Natural killer cell (primary cell): Measurements from ENCODE around the gene PLAAT2. TPM values are rescaled to one million over a fixed set of nuclear protein-coding genes. Genes with fewer than 3 reads are reported as not detected.

Experiments
- ATAC-seq, 3 donors: fragments of 150-1000 bp in 2 of 3; fragments of 200-7000 bp in 1 of 3; cut with Tn5 transposase; 1 replicate in 1 of 3; 2 replicates in 2 of 3; pipeline ENCODE4 v1.10.0; 2021; ENCODE audit warnings: mild to moderate bottlenecking in 2 of 3, moderate library complexity in 2 of 3
- DNase-seq, 2 donors: peaks; one replicate each; pipeline versions ENCODE4 v3.0.0 to v3.0.0-alpha.2; 2013 to 2021; ENCODE audit warnings: mixed read lengths in 1 of 2
- H3K27ac ChIP-seq: one replicate; pipeline ENCODE4 v1.5.1; 2013; ENCODE audit warnings: mild to moderate bottlenecking, low read length
- H3K27me3 ChIP-seq: one replicate; pipeline ENCODE4 v1.6.1; 2013; ENCODE audit warnings: low read length; ENCODE audit not compliant: control insufficient read depth, insufficient read depth
- H3K36me3 ChIP-seq: one replicate; pipeline ENCODE4 v1.6.1; 2013; ENCODE audit warnings: low read length; ENCODE audit not compliant: control insufficient read depth, insufficient read depth
- H3K4me1 ChIP-seq: one replicate; pipeline ENCODE4 v1.6.1; 2013; ENCODE audit warnings: low read length; ENCODE audit not compliant: control insufficient read depth, insufficient read depth
- H3K4me3 ChIP-seq: one replicate; pipeline ENCODE4 v1.5.1; 2013; ENCODE audit warnings: low read length
- H3K9me3 ChIP-seq: one replicate; pipeline ENCODE4 v1.6.1; 2013; ENCODE audit warnings: low read length; ENCODE audit not compliant: control insufficient read depth, insufficient read depth
- H3K27ac Mint-ChIP-seq, 2 donors: one replicate each; pipeline ENCODE4 v1.8.0; 2022; ENCODE audit warnings: mild to moderate bottlenecking in 2 of 2, mixed read lengths in 2 of 2, moderate library complexity in 1 of 2
- H3K27me3 Mint-ChIP-seq, 2 donors: one replicate each; pipeline ENCODE4 v1.8.0; 2022; ENCODE audit warnings: low read depth in 2 of 2, mixed read lengths in 2 of 2
- H3K36me3 Mint-ChIP-seq: one replicate; pipeline ENCODE4 v1.8.0; 2022; ENCODE audit warnings: mixed read lengths
- H3K4me1 Mint-ChIP-seq, 2 donors: one replicate each; pipeline ENCODE4 v1.8.0; 2022; ENCODE audit warnings: mixed read lengths in 2 of 2
- H3K4me3 Mint-ChIP-seq: one replicate; pipeline ENCODE4 v1.8.0; 2022; ENCODE audit warnings: mild to moderate bottlenecking, moderate library complexity, mixed read lengths
- H3K9me3 Mint-ChIP-seq, 2 donors: one replicate each; pipeline ENCODE4 v1.8.0; 2022; ENCODE audit warnings: mixed read lengths in 2 of 2
- WGBS: methylation state at CpG from one replicate; pipeline ENCODE4 v1.1.7; 2013; ENCODE audit warnings: missing lambda C conversion rate; ENCODE audit not compliant: insufficient coverage; 5-methylcytosine and 5-hydroxymethylcytosine counted together
- intact Hi-C: fragments of 100-400 bp; cut with micrococcal nuclease; formaldehyde crosslinking; loops from one replicate; pipeline ENCODE4 v1.14.2; 2022
- total RNA-seq, 4 donors: library from RNA; stranded (reverse); fragments of 120-200 nt in 1 of 4; gene quantifications; one replicate each; pipeline versions ENCODE4 v1.2.3 to v1.2.4, GENCODE V29; 2013 to 2022
- TF ChIP-seq, protein P1 (sequence below): fragments of 200-600 bp; IDR thresholded peaks from one replicate; pipeline ENCODE4 v1.8.0; 2022; ENCODE audit warnings: antibody characterized with exemption

The PLAAT2 gene
- total RNA-seq, 3 donors from 2014 or later (not counting 1 experiment from before 2014, with no cell fraction given), result 1.6 to 5.6 (median 4.6) TPM

DNA sequence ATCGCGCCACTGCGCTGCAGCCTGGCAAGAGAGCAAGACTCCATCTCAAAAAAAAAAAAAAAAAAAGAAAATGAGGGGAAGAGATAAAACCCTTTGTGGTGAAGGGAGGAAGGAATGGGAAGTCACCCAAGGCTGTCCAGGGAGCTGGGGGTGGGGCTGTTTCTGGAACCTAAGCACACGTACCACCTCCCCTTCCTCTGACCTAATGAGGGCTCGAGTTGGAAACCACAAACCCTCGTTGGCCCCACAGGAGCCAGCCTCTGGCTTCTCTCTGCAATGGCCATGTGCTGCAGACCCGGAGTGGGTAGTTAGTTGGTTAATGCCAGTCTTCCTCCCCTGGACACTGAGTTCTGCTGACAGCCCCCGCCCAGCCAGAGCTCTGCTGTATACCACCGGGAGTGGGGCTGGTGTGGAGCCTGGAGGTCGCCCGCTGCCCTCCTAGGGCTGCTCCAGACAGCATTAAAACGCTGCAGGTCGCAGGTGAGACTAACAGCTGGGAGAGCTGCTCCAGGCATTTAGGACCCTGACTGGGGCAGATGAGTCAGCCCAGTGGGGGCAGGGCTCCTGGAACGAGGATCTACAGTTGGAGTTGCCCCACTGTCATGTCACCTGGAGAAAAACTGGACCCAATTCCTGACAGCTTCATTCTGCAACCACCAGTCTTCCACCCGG, 57.2 kb downstream of the PLAAT2 start, which contains the start of gene LGALS12:
Gene LGALS12, plus strand, starts transcription at position 228 of the 672 bp plus-strand sequence. Its CDS starts 375 bp downstream, at position 603.
- DNase-seq, result no peak
- H3K4me1 Mint-ChIP-seq, result peaks cover 0 to 34% of the 10 kb centered on the region in 2 donors
- H3K9me3 Mint-ChIP-seq, result no peaks in the 10 kb centered on the region
- no peaks in the 10 kb centered on the region for H3K9me3 ChIP-seq
- H3K27ac ChIP-seq, result no peak within 1 kb of the TSS
- no peak within 1 kb of the TSS for H3K4me3 ChIP-seq
- intact Hi-C loops, result no loop called here
- H3K4me1 ChIP-seq, result peaks cover 23% of the 10 kb centered on the region
- 20% methylated on average over 13 of the region's 15 CpGs for WGBS
- H3K36me3 Mint-ChIP-seq, result no peaks in the 10 kb centered on the region
- TF ChIP-seq, protein P1, sequence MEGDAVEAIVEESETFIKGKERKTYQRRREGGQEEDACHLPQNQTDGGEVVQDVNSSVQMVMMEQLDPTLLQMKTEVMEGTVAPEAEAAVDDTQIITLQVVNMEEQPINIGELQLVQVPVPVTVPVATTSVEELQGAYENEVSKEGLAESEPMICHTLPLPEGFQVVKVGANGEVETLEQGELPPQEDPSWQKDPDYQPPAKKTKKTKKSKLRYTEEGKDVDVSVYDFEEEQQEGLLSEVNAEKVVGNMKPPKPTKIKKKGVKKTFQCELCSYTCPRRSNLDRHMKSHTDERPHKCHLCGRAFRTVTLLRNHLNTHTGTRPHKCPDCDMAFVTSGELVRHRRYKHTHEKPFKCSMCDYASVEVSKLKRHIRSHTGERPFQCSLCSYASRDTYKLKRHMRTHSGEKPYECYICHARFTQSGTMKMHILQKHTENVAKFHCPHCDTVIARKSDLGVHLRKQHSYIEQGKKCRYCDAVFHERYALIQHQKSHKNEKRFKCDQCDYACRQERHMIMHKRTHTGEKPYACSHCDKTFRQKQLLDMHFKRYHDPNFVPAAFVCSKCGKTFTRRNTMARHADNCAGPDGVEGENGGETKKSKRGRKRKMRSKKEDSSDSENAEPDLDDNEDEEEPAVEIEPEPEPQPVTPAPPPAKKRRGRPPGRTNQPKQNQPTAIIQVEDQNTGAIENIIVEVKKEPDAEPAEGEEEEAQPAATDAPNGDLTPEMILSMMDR, result no peak
- H3K27me3 ChIP-seq, result no peaks in the 10 kb centered on the region
- ATAC-seq, result peak; percentile 44 to 58 (median 56)
- peaks cover 0 to 2% of the 10 kb centered on the region in 2 donors for H3K27me3 Mint-ChIP-seq
- H3K4me3 Mint-ChIP-seq, result peak within 1 kb of the TSS; percentile 40
- peak within 1 kb of the TSS in 1 of 2 donors; percentile 47 for H3K27ac Mint-ChIP-seq
- no peaks in the 10 kb centered on the region for H3K36me3 ChIP-seq

GRCh38 chr11:63504933-63505586, 58.1 kb downstream of the PLAAT2 start:
- Histone ChIP-seq H3K36me3 (no peaks in the 10 kb centered on the region), H3K27ac (no peak overlapping the region), H3K4me3 (no peak overlapping the region), H3K9me3 (peaks cover 7% of the 10 kb centered on the region), H3K4me1 (peaks cover 23% of the 10 kb centered on the region), H3K27me3 (no peaks in the 10 kb centered on the region)
- ATAC-seq, result no peak
- Mint-ChIP-seq H3K27ac (peak overlapping the region in 1 of 2 donors; percentile 31), H3K36me3 (peaks cover 6% of the 10 kb centered on the region), H3K9me3 (peaks cover 0 to 5% of the 10 kb centered on the region in 2 donors), H3K4me3 (no peak overlapping the region), H3K27me3 (peaks cover 0 to 2% of the 10 kb centered on the region in 2 donors), H3K4me1 (peaks cover 0 to 34% of the 10 kb centered on the region in 2 donors)
- DNase-seq, result no peak
- 78% methylated on average over 4 of the region's 4 CpGs for WGBS
- intact Hi-C loops, result no loop called here
- TF ChIP-seq, protein P1, result no peak

GRCh38 chr11:63504054-63504453, 59.1 kb downstream of the PLAAT2 start:
- intact Hi-C loops, result no loop called here
- H3K27ac ChIP-seq, result no peak overlapping the region
- H3K27me3 ChIP-seq, result no peaks in the 10 kb centered on the region
- H3K27me3 Mint-ChIP-seq, result peaks cover 0 to 2% of the 10 kb centered on the region in 2 donors
- no peak overlapping the region for H3K4me3 ChIP-seq
- peaks cover 3 to 7% of the 10 kb centered on the region in 2 donors for H3K9me3 Mint-ChIP-seq
- no peak overlapping the region for H3K4me3 Mint-ChIP-seq
- peaks cover 7% of the 10 kb centered on the region for H3K9me3 ChIP-seq
- WGBS, result 76% methylated on average over 1 of the region's 1 CpG
- ATAC-seq (no peak), DNase-seq (no peak)
- peaks cover 23% of the 10 kb centered on the region for H3K4me1 ChIP-seq
- H3K36me3 ChIP-seq, result no peaks in the 10 kb centered on the region
- peaks cover 13% of the 10 kb centered on the region for H3K36me3 Mint-ChIP-seq
- H3K4me1 Mint-ChIP-seq, result peaks cover 0 to 34% of the 10 kb centered on the region in 2 donors
- TF ChIP-seq, protein P1, result no peak
- peak overlapping the region in 1 of 2 donors; percentile 31 for H3K27ac Mint-ChIP-seq
